ENCODE results near the gene TSBP1.

TSBP1 gene

GRCh38 chr6:32371803-32372202 is at the start of gene TSBP1:
Gene TSBP1 (minus strand): TSS chr6:32371903. CDS start chr6:32371706, 197 bp downstream.
- no peak for DNase-seq

GRCh38 chr6:32416036-32416435 is 44.3 kb upstream of the TSBP1 start:
- DNase-seq, result no peak

- DNase-seq, result peak; percentile 19 to 67 (median 62)
Observed at GRCh38 chr6:32415521-32416019, 43.9 kb upstream of the TSBP1 start.

- peak; percentile 42 to 79 (median 74) for DNase-seq
Observed at GRCh38 chr6:32413427-32414047, 41.8 kb upstream of the TSBP1 start.

- DNase-seq, result no peak
Observed at GRCh38 chr6:32411566-32412327, 40.0 kb upstream of the TSBP1 start.

- DNase-seq, result no peak
Observed at GRCh38 chr6:32410906-32411305, 39.2 kb upstream of the TSBP1 start.

- no peak for DNase-seq
Observed at GRCh38 chr6:32406857-32407256, 35.2 kb upstream of the TSBP1 start, which contains the start of gene BTNL2. Gene BTNL2 (minus strand): TSS chr6:32407181. CDS start chr6:32407123, 58 bp downstream.

- no peak for DNase-seq
Observed at GRCh38 chr6:32406197-32406596, 34.5 kb upstream of the TSBP1 start.

- no peak for DNase-seq
Observed at GRCh38 chr6:32405656-32406055, 34.0 kb upstream of the TSBP1 start.

GRCh38 chr6:32402812-32403211 is 31.1 kb upstream of the TSBP1 start:
- no peak for DNase-seq

GRCh38 chr6:32401284-32401963 is 29.7 kb upstream of the TSBP1 start:
- no peak for DNase-seq

GRCh38 chr6:32397252-32397920 is 25.7 kb upstream of the TSBP1 start:
- DNase-seq, result no peak

GRCh38 chr6:32396028-32396427 is 24.3 kb upstream of the TSBP1 start:
- DNase-seq, result no peak

- no peak for DNase-seq
Observed at GRCh38 chr6:32393665-32394420, 22.1 kb upstream of the TSBP1 start.

GRCh38 chr6:32391505-32391904 is 19.8 kb upstream of the TSBP1 start:
- no peak for DNase-seq

- no peak for DNase-seq
Observed at GRCh38 chr6:32387589-32388340, 16.1 kb upstream of the TSBP1 start.

- DNase-seq, result no peak
Observed at GRCh38 chr6:32386040-32386439, 14.3 kb upstream of the TSBP1 start.

GRCh38 chr6:32382757-32383420 is 11.2 kb upstream of the TSBP1 start:
- no peak for DNase-seq

GRCh38 chr6:32379545-32379944 is 7.8 kb upstream of the TSBP1 start:
- no peak for DNase-seq

GRCh38 chr6:32375739-32376529 is 4.2 kb upstream of the TSBP1 start:
- no peak for DNase-seq
